HepG2 (cell line): ENCODE data around the gene ZFP82. TPM values are rescaled to one million over a fixed set of nuclear protein-coding genes. Genes with fewer than 3 reads are reported as not detected.
A peak's percentile ranks its signal among the peaks of the same experiment; 100 is the strongest.

ENCODE experiments used
- FOXC1 ChIP-seq: sonication (generic); formaldehyde crosslinking; IDR thresholded peaks from 2 replicates; pipeline ENCODE4 v1.8.0; 2022; ENCODE audit warnings: mild to moderate bottlenecking, missing genetic modification reagents, borderline replicate concordance
- HHEX ChIP-seq: IDR thresholded peaks from 2 replicates; pipeline ENCODE4 v1.6.1; 2016; ENCODE audit warnings: control low read depth
- KDM5B ChIP-seq: sonication (generic); formaldehyde crosslinking; IDR thresholded peaks from 2 replicates; pipeline ENCODE4 v1.4.0; 2020; ENCODE audit warnings: missing genetic modification reagents, mild to moderate bottlenecking, borderline replicate concordance
- MATR3 ChIP-seq: sonication (generic); formaldehyde crosslinking; IDR thresholded peaks from 2 replicates; pipeline ENCODE4 v1.4.0; 2020; ENCODE audit warnings: missing genetic modification reagents
- NPAS2 ChIP-seq: sonication (generic); formaldehyde crosslinking; IDR thresholded peaks from 2 replicates; pipeline ENCODE4 v1.8.0; 2022; ENCODE audit warnings: mild to moderate bottlenecking, missing genetic modification reagents, borderline replicate concordance
- PITX1 ChIP-seq: sonication (generic); formaldehyde crosslinking; IDR thresholded peaks from 2 replicates; pipeline ENCODE4 v1.5.1; 2020; ENCODE audit warnings: mild to moderate bottlenecking, missing genetic modification reagents
- SALL2 ChIP-seq: sonication (generic); formaldehyde crosslinking; IDR thresholded peaks from 2 replicates; pipeline ENCODE4 v1.8.1; 2023; ENCODE audit warnings: mild to moderate bottlenecking, missing genetic modification reagents, inconsistent platforms
- U2AF1 ChIP-seq: fragments of 200-400 bp; formaldehyde crosslinking; optimal IDR thresholded peaks from 2 replicates; pipeline ENCODE3; 2017; ENCODE audit warnings: mild to moderate bottlenecking, low read depth, low read length
- YEATS4 ChIP-seq: sonication (generic); formaldehyde crosslinking; IDR thresholded peaks from 2 replicates; pipeline ENCODE4 v1.4.0; 2020; ENCODE audit warnings: missing genetic modification reagents, borderline replicate concordance
- ZNF138 ChIP-seq: sonication (generic); formaldehyde crosslinking; IDR thresholded peaks from 2 replicates; pipeline ENCODE4 v1.5.0; 2020; ENCODE audit warnings: mild to moderate bottlenecking, low read depth, missing genetic modification reagents
- ZNF205 ChIP-seq: IDR thresholded peaks from 2 replicates; pipeline ENCODE4 v1.6.1; 2018; ENCODE audit warnings: missing biosample characterization, missing genetic modification reagents
- ZNF441 ChIP-seq: sonication (generic); formaldehyde crosslinking; IDR thresholded peaks from 2 replicates; pipeline ENCODE4 v1.7.0; 2021; ENCODE audit warnings: missing genetic modification reagents, borderline replicate concordance
- ZNF496 ChIP-seq: sonication (generic); formaldehyde crosslinking; IDR thresholded peaks from 2 replicates; pipeline ENCODE4 v1.8.1; 2023; ENCODE audit warnings: mild to moderate bottlenecking, moderate library complexity, missing genetic modification reagents; ENCODE audit not compliant: insufficient replicate concordance
- ZNF569 ChIP-seq: sonication (generic); formaldehyde crosslinking; IDR thresholded peaks from 2 replicates; pipeline ENCODE4 v1.5.0; 2020; ENCODE audit warnings: mild to moderate bottlenecking, missing genetic modification reagents, moderate library complexity, borderline replicate concordance
- ZNF7 ChIP-seq: IDR thresholded peaks from 2 replicates; pipeline ENCODE4 v1.6.1; 2016; ENCODE audit warnings: missing biosample characterization, missing genetic modification reagents
- ZNF782 ChIP-seq: sonication (generic); formaldehyde crosslinking; IDR thresholded peaks from 2 replicates; pipeline ENCODE4 v1.4.0; 2020; ENCODE audit warnings: missing genetic modification reagents, mild to moderate bottlenecking, borderline replicate concordance
- ZNF878 ChIP-seq: sonication (generic); formaldehyde crosslinking; IDR thresholded peaks from 2 replicates; pipeline ENCODE4 v1.8.1; 2023; ENCODE audit warnings: mild to moderate bottlenecking, missing genetic modification reagents, moderate library complexity
- polyA plus RNA-seq, 8 experiments: library from polyadenylated mRNA; depleted of rRNA in 3 of 8; stranded (reverse) in 7 of 8; unstranded in 1 of 8; fragments of >200 nt; fragmentation: Illumina TruSeq in 4 of 8; extraction: Trizol in 4 of 8; gene quantifications; 2 replicates each; pipeline versions ENCODE4 v1.2.1 to v1.2.3, GENCODE V29; 2011 to 2016; ENCODE audit warnings: low read depth in 4 of 8, missing spikeins in 1 of 8, mixed read lengths in 1 of 8; ENCODE audit not compliant: insufficient read depth in 1 of 8
- total RNA-seq, 5 experiments: library from RNA; depleted of rRNA; stranded (reverse); fragments of >200 nt; fragmentation: Illumina TruSeq; extraction: Trizol; gene quantifications; 2 replicates each; pipeline ENCODE4 v1.2.3, GENCODE V29; 2016; ENCODE audit warnings: low read depth in 1 of 5
- TF ChIP-seq, protein P1 (sequence below): sonication (generic); formaldehyde crosslinking; IDR thresholded peaks from 2 replicates; pipeline ENCODE4 v1.8.1; 2023; ENCODE audit warnings: mild to moderate bottlenecking, missing genetic modification reagents
- TF ChIP-seq, protein P2 (sequence below): sonication (generic); formaldehyde crosslinking; IDR thresholded peaks from 2 replicates; pipeline ENCODE4 v1.4.0; 2020; ENCODE audit warnings: missing genetic modification reagents
- TF ChIP-seq, protein P3 (sequence below): sonication (generic); formaldehyde crosslinking; IDR thresholded peaks from 2 replicates; pipeline ENCODE4 v1.4.0; 2020; ENCODE audit warnings: low read depth, mild to moderate bottlenecking, missing genetic modification reagents
- TF ChIP-seq, protein P4 (sequence below): sonication (generic); formaldehyde crosslinking; IDR thresholded peaks from 2 replicates; pipeline ENCODE4 v1.4.0; 2020; ENCODE audit warnings: missing genetic modification reagents

The ZFP82 gene
- total and polyA plus RNA-seq, 2 of the 13 experiments (the other 11 are each of a cell fraction or from before 2014, with no cell fraction given) = 1.7 to 4.3 TPM

DNA sequence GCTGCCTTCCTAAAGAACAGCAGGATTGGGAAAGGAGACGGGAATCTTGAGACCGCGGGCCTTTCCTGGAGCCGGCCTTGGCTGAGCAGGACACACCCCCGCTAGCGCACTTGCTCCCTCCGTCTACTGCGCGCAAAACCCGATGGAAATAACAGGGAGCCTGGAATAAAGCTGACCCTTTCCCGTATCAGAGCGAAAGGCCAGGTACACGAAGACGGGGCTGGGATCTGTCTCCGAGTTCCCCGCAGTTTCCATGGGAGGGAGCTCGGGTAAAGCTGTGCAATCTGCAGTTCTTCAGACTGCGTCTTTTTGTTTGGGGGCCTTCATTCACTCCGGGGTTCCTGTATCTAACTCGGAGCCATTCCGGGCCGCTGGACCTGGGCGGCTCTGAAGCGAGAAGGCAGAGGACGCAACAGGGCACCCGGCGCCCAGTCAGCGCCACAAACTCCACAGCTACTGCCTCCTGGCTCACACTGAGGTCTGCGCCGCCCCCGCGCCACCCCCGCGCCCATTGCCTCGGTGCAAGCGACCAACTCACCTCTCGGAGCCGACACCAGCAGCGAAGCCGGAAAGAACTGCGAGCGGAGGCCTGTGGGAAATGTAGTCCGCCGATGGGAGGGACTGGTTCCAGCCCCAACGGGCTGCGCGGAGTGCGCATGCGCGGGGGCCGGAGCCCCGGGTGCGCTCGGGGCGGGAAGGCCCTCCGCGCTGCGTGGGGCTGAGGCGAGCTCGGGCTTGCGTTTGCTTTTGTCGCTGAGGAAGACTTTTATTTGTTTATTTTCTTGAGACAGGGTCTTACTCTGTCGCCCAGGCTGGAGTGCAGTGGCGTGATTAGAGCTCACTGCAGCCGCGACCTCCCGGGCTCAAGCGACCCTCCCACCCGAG is 39.6 kb downstream of the ZFP82 start, which contains the start of gene ZFP14 (continued):
- TF ChIP-seq FOXC1 (CRISPR knock-in tag) = no peak
- TF ChIP-seq YEATS4 (CRISPR knock-in tag) = peak; percentile 88
- no peak; the same call in 1 of the 2 replicates for TF ChIP-seq ZNF782 (CRISPR knock-in tag)
- no peak for TF ChIP-seq ZNF138 (CRISPR knock-in tag)
- TF ChIP-seq PITX1 (CRISPR knock-in tag) = no peak
- no peak for TF ChIP-seq ZNF878 (CRISPR knock-in tag)
- TF ChIP-seq, protein P1, sequence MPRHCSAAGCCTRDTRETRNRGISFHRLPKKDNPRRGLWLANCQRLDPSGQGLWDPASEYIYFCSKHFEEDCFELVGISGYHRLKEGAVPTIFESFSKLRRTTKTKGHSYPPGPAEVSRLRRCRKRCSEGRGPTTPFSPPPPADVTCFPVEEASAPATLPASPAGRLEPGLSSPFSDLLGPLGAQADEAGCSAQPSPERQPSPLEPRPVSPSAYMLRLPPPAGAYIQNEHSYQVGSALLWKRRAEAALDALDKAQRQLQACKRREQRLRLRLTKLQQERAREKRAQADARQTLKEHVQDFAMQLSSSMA (CRISPR knock-in tag) = no peak
- no peak for TF ChIP-seq MATR3
- no peak for TF ChIP-seq ZNF496 (CRISPR knock-in tag)
- TF ChIP-seq KDM5B (CRISPR knock-in tag) = peak; percentile 65; the same call in 1 of the 2 replicates
- 0 out of 2 replicates have a peak, but pooled peaks have one; percentile 74 for TF ChIP-seq ZNF205 (CRISPR knock-in tag)
- TF ChIP-seq ZNF7 (CRISPR knock-in tag) = no peak
- TF ChIP-seq, protein P2, sequence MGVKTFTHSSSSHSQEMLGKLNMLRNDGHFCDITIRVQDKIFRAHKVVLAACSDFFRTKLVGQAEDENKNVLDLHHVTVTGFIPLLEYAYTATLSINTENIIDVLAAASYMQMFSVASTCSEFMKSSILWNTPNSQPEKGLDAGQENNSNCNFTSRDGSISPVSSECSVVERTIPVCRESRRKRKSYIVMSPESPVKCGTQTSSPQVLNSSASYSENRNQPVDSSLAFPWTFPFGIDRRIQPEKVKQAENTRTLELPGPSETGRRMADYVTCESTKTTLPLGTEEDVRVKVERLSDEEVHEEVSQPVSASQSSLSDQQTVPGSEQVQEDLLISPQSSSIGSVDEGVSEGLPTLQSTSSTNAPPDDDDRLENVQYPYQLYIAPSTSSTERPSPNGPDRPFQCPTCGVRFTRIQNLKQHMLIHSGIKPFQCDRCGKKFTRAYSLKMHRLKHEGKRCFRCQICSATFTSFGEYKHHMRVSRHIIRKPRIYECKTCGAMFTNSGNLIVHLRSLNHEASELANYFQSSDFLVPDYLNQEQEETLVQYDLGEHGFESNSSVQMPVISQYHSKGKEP = no peak
- no peak for TF ChIP-seq NPAS2 (CRISPR knock-in tag)
- TF ChIP-seq HHEX = no peak
- peak; percentile 55; the same call in 1 of the 2 replicates for TF ChIP-seq SALL2 (CRISPR knock-in tag)
- TF ChIP-seq U2AF1 = no peak
- TF ChIP-seq, protein P3, sequence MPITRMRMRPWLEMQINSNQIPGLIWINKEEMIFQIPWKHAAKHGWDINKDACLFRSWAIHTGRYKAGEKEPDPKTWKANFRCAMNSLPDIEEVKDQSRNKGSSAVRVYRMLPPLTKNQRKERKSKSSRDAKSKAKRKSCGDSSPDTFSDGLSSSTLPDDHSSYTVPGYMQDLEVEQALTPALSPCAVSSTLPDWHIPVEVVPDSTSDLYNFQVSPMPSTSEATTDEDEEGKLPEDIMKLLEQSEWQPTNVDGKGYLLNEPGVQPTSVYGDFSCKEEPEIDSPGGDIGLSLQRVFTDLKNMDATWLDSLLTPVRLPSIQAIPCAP (CRISPR knock-in tag) = no peak
- TF ChIP-seq, protein P4, sequence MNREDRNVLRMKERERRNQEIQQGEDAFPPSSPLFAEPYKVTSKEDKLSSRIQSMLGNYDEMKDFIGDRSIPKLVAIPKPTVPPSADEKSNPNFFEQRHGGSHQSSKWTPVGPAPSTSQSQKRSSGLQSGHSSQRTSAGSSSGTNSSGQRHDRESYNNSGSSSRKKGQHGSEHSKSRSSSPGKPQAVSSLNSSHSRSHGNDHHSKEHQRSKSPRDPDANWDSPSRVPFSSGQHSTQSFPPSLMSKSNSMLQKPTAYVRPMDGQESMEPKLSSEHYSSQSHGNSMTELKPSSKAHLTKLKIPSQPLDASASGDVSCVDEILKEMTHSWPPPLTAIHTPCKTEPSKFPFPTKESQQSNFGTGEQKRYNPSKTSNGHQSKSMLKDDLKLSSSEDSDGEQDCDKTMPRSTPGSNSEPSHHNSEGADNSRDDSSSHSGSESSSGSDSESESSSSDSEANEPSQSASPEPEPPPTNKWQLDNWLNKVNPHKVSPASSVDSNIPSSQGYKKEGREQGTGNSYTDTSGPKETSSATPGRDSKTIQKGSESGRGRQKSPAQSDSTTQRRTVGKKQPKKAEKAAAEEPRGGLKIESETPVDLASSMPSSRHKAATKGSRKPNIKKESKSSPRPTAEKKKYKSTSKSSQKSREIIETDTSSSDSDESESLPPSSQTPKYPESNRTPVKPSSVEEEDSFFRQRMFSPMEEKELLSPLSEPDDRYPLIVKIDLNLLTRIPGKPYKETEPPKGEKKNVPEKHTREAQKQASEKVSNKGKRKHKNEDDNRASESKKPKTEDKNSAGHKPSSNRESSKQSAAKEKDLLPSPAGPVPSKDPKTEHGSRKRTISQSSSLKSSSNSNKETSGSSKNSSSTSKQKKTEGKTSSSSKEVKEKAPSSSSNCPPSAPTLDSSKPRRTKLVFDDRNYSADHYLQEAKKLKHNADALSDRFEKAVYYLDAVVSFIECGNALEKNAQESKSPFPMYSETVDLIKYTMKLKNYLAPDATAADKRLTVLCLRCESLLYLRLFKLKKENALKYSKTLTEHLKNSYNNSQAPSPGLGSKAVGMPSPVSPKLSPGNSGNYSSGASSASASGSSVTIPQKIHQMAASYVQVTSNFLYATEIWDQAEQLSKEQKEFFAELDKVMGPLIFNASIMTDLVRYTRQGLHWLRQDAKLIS = no peak
- TF ChIP-seq ZNF441 (CRISPR knock-in tag) = peak; percentile 50; the same call in 1 of the 2 replicates
- no peak for TF ChIP-seq ZNF569 (CRISPR knock-in tag)
